Activated T-cell treated with anti-CD3 and anti-CD28 coated beads, Interleukin-2, amount 50 U/mL, for 4 hours (primary cell): ENCODE results near the gene KIAA0232. TPM values are rescaled to one million over a fixed set of nuclear protein-coding genes. Genes with fewer than 3 reads are reported as not detected.

ENCODE experiments used
- ATAC-seq, 2 donors: fragments of 200-7000 bp; cut with Tn5 transposase; one replicate each; pipeline ENCODE4 v1.10.0; 2021
- DNase-seq: peaks from one replicate; pipeline ENCODE4 v3.0.0-alpha.2; 2020
- H3K27me3 Mint-ChIP-seq: one replicate; pipeline ENCODE4 v1.8.0; 2021; ENCODE audit warnings: low read depth, mixed read lengths
- H3K36me3 Mint-ChIP-seq: one replicate; pipeline ENCODE4 v1.8.0; 2022; ENCODE audit warnings: mixed read lengths; ENCODE audit not compliant: insufficient read depth
- H3K4me1 Mint-ChIP-seq: one replicate; pipeline ENCODE4 v1.8.0; 2021; ENCODE audit warnings: low read depth, mixed read lengths
- H3K4me3 Mint-ChIP-seq: one replicate; pipeline ENCODE4 v1.8.0; 2021; ENCODE audit warnings: mild to moderate bottlenecking, moderate library complexity, mixed read lengths
- H3K9me3 Mint-ChIP-seq: one replicate; pipeline ENCODE4 v1.8.0; 2021; ENCODE audit warnings: mixed read lengths
- total RNA-seq, 3 donors: library from RNA; stranded (reverse); gene quantifications; one replicate each; pipeline ENCODE4 v1.2.1, GENCODE V29; 2021

Gene KIAA0232
- total RNA-seq, 3 donors from 2014 or later = 14.5 to 20.0 (median 18.9) TPM

- no peak overlapping the region for H3K4me3 Mint-ChIP-seq
- no peak for ATAC-seq
- peaks cover 47% of the 10 kb centered on the region for H3K36me3 Mint-ChIP-seq
Measured at GRCh38 chr4:6929339-6929811, 146.8 kb downstream of the KIAA0232 start.

GRCh38 chr4:6929812-6930464 lies 147.4 kb downstream of the KIAA0232 start:
- H3K9me3 Mint-ChIP-seq = no peaks in the 10 kb centered on the region
- ATAC-seq (no peak), DNase-seq (no peak)
- peaks cover 65% of the 10 kb centered on the region for H3K4me1 Mint-ChIP-seq
- H3K4me3 Mint-ChIP-seq = no peak overlapping the region
- H3K27me3 Mint-ChIP-seq = no peaks in the 10 kb centered on the region
- peaks cover 44% of the 10 kb centered on the region for H3K36me3 Mint-ChIP-seq

More at GRCh38 chr4:6929339-6929811, 146.8 kb downstream of the KIAA0232 start:
- H3K27me3 Mint-ChIP-seq = no peaks in the 10 kb centered on the region
- no peaks in the 10 kb centered on the region for H3K9me3 Mint-ChIP-seq
- H3K4me1 Mint-ChIP-seq = peaks cover 70% of the 10 kb centered on the region
- DNase-seq = no peak

GRCh38 chr4:6932475-6932874 lies 149.9 kb downstream of the KIAA0232 start:
- H3K36me3 Mint-ChIP-seq = peaks cover 38% of the 10 kb centered on the region
- H3K9me3 Mint-ChIP-seq = no peaks in the 10 kb centered on the region
- ATAC-seq = no peak
- no peaks in the 10 kb centered on the region for H3K27me3 Mint-ChIP-seq
- H3K4me1 Mint-ChIP-seq = peaks cover 55% of the 10 kb centered on the region
- no peak for DNase-seq
- H3K4me3 Mint-ChIP-seq = no peak overlapping the region

- Mint-ChIP-seq H3K27me3 (no peaks in the 10 kb centered on the region), H3K4me1 (peaks cover 55% of the 10 kb centered on the region), H3K4me3 (no peak overlapping the region), H3K9me3 (no peaks in the 10 kb centered on the region), H3K36me3 (peaks cover 39% of the 10 kb centered on the region)
- no peak for ATAC-seq
- DNase-seq = no peak
Measured at GRCh38 chr4:6932918-6933317, 150.4 kb downstream of the KIAA0232 start.

Other genes with a start within 250 kb of the KIAA0232 start
- 10 to 100 TPM; 11.9 to 13.4 (median 12.7) TPM for gene MAN2B2, start 207.5 kb upstream of the KIAA0232 start, total RNA-seq
- 100 to 1,000 TPM; 116 to 134 (median 128) TPM for gene MRFAP1, start 142.0 kb upstream of the KIAA0232 start, total RNA-seq
- gene S100P, start 88.8 kb upstream of the KIAA0232 start, total RNA-seq = 1 to 10 TPM in 2 of 3 donors, not detected in 1; 1.3 to 2.8 TPM
- 10 to 100 TPM; 47.0 to 53.2 (median 52.4) TPM for gene MRFAP1L1, start 72.9 kb upstream of the KIAA0232 start, total RNA-seq
- gene BLOC1S4, start 66.6 kb upstream of the KIAA0232 start, total RNA-seq = 10 to 100 TPM; 24.4 to 27.4 (median 26.0) TPM
- gene TBC1D14, start 127.1 kb downstream of the KIAA0232 start, total RNA-seq = 10 to 100 TPM; 39.8 to 45.7 (median 41.7) TPM